HAP-1 (cell line): ENCODE data around the gene RPN1.

ENCODE experiments used
- DNase-seq, 2 experiments: peaks; one replicate each; pipeline ENCODE4 v3.0.0-alpha.2; 2016 to 2020; ENCODE audit warnings: low spot score in 2 of 2
- H3K27me3 ChIP-seq: fragments of 250-450 bp; sonication (Bioruptor Pico); 2 replicates; pipeline ENCODE4 v1.5.1; 2020; ENCODE audit warnings: low read depth, mild to moderate bottlenecking, moderate library complexity
- H3K36me3 ChIP-seq: fragments of 250-450 bp; sonication (Bioruptor Pico); replicated peaks from 2 replicates; pipeline ENCODE4 v1.5.1; 2020; ENCODE audit warnings: mild to moderate bottlenecking
- H3K4me1 ChIP-seq: fragments of 250-450 bp; sonication (Bioruptor Pico); 2 replicates; pipeline ENCODE4 v1.5.1; 2020; ENCODE audit warnings: mild to moderate bottlenecking
- H3K4me3 ChIP-seq: fragments of 250-450 bp; sonication (Bioruptor Pico); 2 replicates; pipeline ENCODE4 v1.5.1; 2020; ENCODE audit warnings: mild to moderate bottlenecking, moderate library complexity
- H3K9me3 ChIP-seq: fragments of 250-450 bp; sonication (Bioruptor Pico); 2 replicates; pipeline ENCODE4 v1.5.1; 2020; ENCODE audit warnings: mild to moderate bottlenecking, moderate library complexity
- in situ Hi-C: fragments of 300-500 bp; cut with MboI; formaldehyde crosslinking; loops from 3 replicates; pipeline ENCODE4 v1.14.3; 2020; ENCODE audit warnings: low sequenced_read_pairs, inconsistent platforms, mixed read lengths

The RPN1 gene

GRCh38 chr3:128613083-128613829, 37.4 kb downstream of the RPN1 start:
- DNase-seq, result no peak
- Histone ChIP-seq H3K4me3 (no peak overlapping the region), H3K9me3 (no peaks in the 10 kb centered on the region), H3K36me3 (peaks cover 4% of the 10 kb centered on the region), H3K27me3 (no peaks in the 10 kb centered on the region), H3K4me1 (peaks cover 4% of the 10 kb centered on the region)
- in situ Hi-C loops, result loop anchor here (10.0 kb wide), 1 partner anchor 518 kb away; no protein-coding TSS in a partner anchor

- Histone ChIP-seq H3K27me3 (no peaks in the 10 kb centered on the region), H3K4me3 (no peak overlapping the region), H3K36me3 (no peaks in the 10 kb centered on the region; the same call in 1 of the 2 replicates), H3K9me3 (no peaks in the 10 kb centered on the region), H3K4me1 (peaks cover 7% of the 10 kb centered on the region; the same call in 1 of the 2 replicates)
- no peak for DNase-seq
- in situ Hi-C loops, result loop anchor here (10.0 kb wide), 1 partner anchor 516 kb away; no protein-coding TSS in a partner anchor
Measured at GRCh38 chr3:128610451-128611070, 40.1 kb downstream of the RPN1 start.

GRCh38 chr3:128609294-128609693, 41.3 kb downstream of the RPN1 start:
- no peaks in the 10 kb centered on the region; the same call in 1 of the 2 replicates for H3K36me3 ChIP-seq
- in situ Hi-C loops, result loop anchor here (5.0 to 10.0 kb wide), 3 partner anchors 122 to 374 kb away; no protein-coding TSS in a partner anchor
- no peaks in the 10 kb centered on the region for H3K9me3 ChIP-seq
- no peaks in the 10 kb centered on the region for H3K27me3 ChIP-seq
- H3K4me1 ChIP-seq, result peaks cover 7% of the 10 kb centered on the region; the same call in 1 of the 2 replicates
- no peak overlapping the region for H3K4me3 ChIP-seq
- no peak for DNase-seq

- in situ Hi-C loops, result loop anchor here (5.0 to 10.0 kb wide), 3 partner anchors 120 to 373 kb away; no protein-coding TSS in a partner anchor
- no peaks in the 10 kb centered on the region; the same call in 1 of the 2 replicates for H3K36me3 ChIP-seq
Measured at GRCh38 chr3:128607710-128608048, 42.9 kb downstream of the RPN1 start.

GRCh38 chr3:128606094-128606493, 44.5 kb downstream of the RPN1 start:
- Histone ChIP-seq H3K36me3 (no peaks in the 10 kb centered on the region; the same call in 1 of the 2 replicates), H3K4me3 (no peak overlapping the region), H3K4me1 (peaks cover 7% of the 10 kb centered on the region; the same call in 1 of the 2 replicates), H3K27me3 (no peaks in the 10 kb centered on the region), H3K9me3 (no peaks in the 10 kb centered on the region)
- in situ Hi-C loops, result loop anchor here (5.0 to 10.0 kb wide), 3 partner anchors 119 to 371 kb away; no protein-coding TSS in a partner anchor
- DNase-seq, result no peak

More at GRCh38 chr3:128607710-128608048, 42.9 kb downstream of the RPN1 start:
- DNase-seq, result no peak
- no peak overlapping the region; the same call in 1 of the 2 replicates for H3K4me3 ChIP-seq
- no peaks in the 10 kb centered on the region for H3K9me3 ChIP-seq
- peaks cover 7% of the 10 kb centered on the region; the same call in 1 of the 2 replicates for H3K4me1 ChIP-seq
- no peaks in the 10 kb centered on the region for H3K27me3 ChIP-seq

- DNase-seq, result no peak
- in situ Hi-C loops, result loop anchor here (5.0 to 10.0 kb wide), 3 partner anchors 118 to 371 kb away; no protein-coding TSS in a partner anchor
- H3K27me3 ChIP-seq, result no peaks in the 10 kb centered on the region
- peaks cover 7% of the 10 kb centered on the region; the same call in 1 of the 2 replicates for H3K4me1 ChIP-seq
- H3K4me3 ChIP-seq, result no peak overlapping the region
- H3K36me3 ChIP-seq, result no peaks in the 10 kb centered on the region; the same call in 1 of the 2 replicates
- no peaks in the 10 kb centered on the region for H3K9me3 ChIP-seq
Measured at GRCh38 chr3:128605091-128606046, 45.2 kb downstream of the RPN1 start.

- in situ Hi-C loops, result loop anchor here (10.0 kb wide), 1 partner anchor 369 kb away; no protein-coding TSS in a partner anchor
- DNase-seq, result no peak
- Histone ChIP-seq H3K36me3 (no peaks in the 10 kb centered on the region), H3K27me3 (no peaks in the 10 kb centered on the region), H3K9me3 (no peaks in the 10 kb centered on the region), H3K4me3 (no peak overlapping the region), H3K4me1 (peaks cover 7% of the 10 kb centered on the region; the same call in 1 of the 2 replicates)
Measured at GRCh38 chr3:128603811-128604775, 46.5 kb downstream of the RPN1 start.

- Histone ChIP-seq H3K4me1 (peaks cover 4% of the 10 kb centered on the region; the same call in 1 of the 2 replicates), H3K4me3 (no peak overlapping the region), H3K27me3 (no peaks in the 10 kb centered on the region), H3K9me3 (no peaks in the 10 kb centered on the region), H3K36me3 (no peaks in the 10 kb centered on the region)
- in situ Hi-C loops, result loop anchor here (10.0 kb wide), 1 partner anchor 369 kb away; no protein-coding TSS in a partner anchor
- DNase-seq, result no peak
Measured at GRCh38 chr3:128603313-128603712, 47.3 kb downstream of the RPN1 start.

- H3K36me3 ChIP-seq, result no peaks in the 10 kb centered on the region
- in situ Hi-C loops, result no loop called here
- no peak overlapping the region for H3K4me3 ChIP-seq
- no peak for DNase-seq
- no peaks in the 10 kb centered on the region for H3K9me3 ChIP-seq
- no peaks in the 10 kb centered on the region for H3K27me3 ChIP-seq
- H3K4me1 ChIP-seq, result no peaks in the 10 kb centered on the region
Measured at GRCh38 chr3:128598884-128599664, 51.5 kb downstream of the RPN1 start.

GRCh38 chr3:128597900-128598299, 52.7 kb downstream of the RPN1 start:
- no peak for DNase-seq
- Histone ChIP-seq H3K27me3 (no peaks in the 10 kb centered on the region), H3K4me1 (peaks cover 11% of the 10 kb centered on the region), H3K4me3 (no peak overlapping the region), H3K9me3 (no peaks in the 10 kb centered on the region), H3K36me3 (no peaks in the 10 kb centered on the region)
- in situ Hi-C loops, result no loop called here

GRCh38 chr3:128592864-128593263, 57.8 kb downstream of the RPN1 start:
- peak; percentile 89 to 91 for DNase-seq
- Histone ChIP-seq H3K27me3 (no peaks in the 10 kb centered on the region), H3K4me3 (no peak overlapping the region), H3K9me3 (no peaks in the 10 kb centered on the region), H3K36me3 (no peaks in the 10 kb centered on the region), H3K4me1 (peaks cover 23% of the 10 kb centered on the region)
- in situ Hi-C loops, result no loop called here
